Naive thymus-derived CD4-positive, alpha-beta T cell (primary cell): Measurements from ENCODE around the gene HYCC1. TPM values are rescaled to one million over a fixed set of nuclear protein-coding genes. Genes with fewer than 3 reads are reported as not detected.

Experiments used
- ATAC-seq: fragments of 150-1000 bp; cut with Tn5 transposase; 2 replicates; pipeline ENCODE4 v1.10.0; 2021; ENCODE audit warnings: mild to moderate bottlenecking, moderate library complexity
- CTCF ChIA-PET: fragments of 350-600 bp; sonication (Branson Sonifier 250); formaldehyde crosslinking; loops from one replicate; lab custom pipeline; 2021; ENCODE audit warnings: antibody characterized with exemption; lab: Charles Lee
- POLR2A ChIA-PET: fragments of 350-600 bp; sonication (Branson Sonifier 250); formaldehyde crosslinking; loops from one replicate; lab custom pipeline; 2021; ENCODE audit warnings: antibody characterized with exemption, inconsistent platforms; lab: Charles Lee
- DNase-seq, 9 donors: peaks; one replicate each; pipeline versions ENCODE4 v3.0.0 to v3.0.0-alpha.2; 2020 to 2022; ENCODE audit warnings: mixed read lengths in 1 of 9
- H3K27ac ChIP-seq: one replicate; pipeline ENCODE4 v1.7.0; 2013; ENCODE audit warnings: mild to moderate bottlenecking, low read depth, low read length, moderate library complexity
- H3K27me3 ChIP-seq, 2 donors: one replicate each; pipeline ENCODE4 v1.7.0; 2013; ENCODE audit warnings: low read length in 2 of 2, mild to moderate bottlenecking in 2 of 2, moderate library complexity in 2 of 2; ENCODE audit not compliant: control insufficient read depth in 2 of 2, insufficient read depth in 2 of 2
- H3K36me3 ChIP-seq, 3 experiments: 1 replicate in 2 of 3; 2 replicates in 1 of 3; pipeline ENCODE4 v1.7.0; 2013; ENCODE audit warnings: low read length in 3 of 3, mild to moderate bottlenecking in 3 of 3, moderate library complexity in 1 of 3; ENCODE audit not compliant: insufficient read depth in 3 of 3, control insufficient read depth in 2 of 3
- H3K4me1 ChIP-seq, 2 donors: one replicate each; pipeline ENCODE4 v1.7.0; 2013; ENCODE audit warnings: low read length in 2 of 2, mild to moderate bottlenecking in 2 of 2, moderate library complexity in 1 of 2; ENCODE audit not compliant: control insufficient read depth in 2 of 2, insufficient read depth in 2 of 2
- H3K4me3 ChIP-seq: 2 replicates; pipeline ENCODE4 v1.7.0; 2013; ENCODE audit warnings: mild to moderate bottlenecking, low read length
- H3K9me3 ChIP-seq, 3 experiments: 1 replicate in 2 of 3; 2 replicates in 1 of 3; pipeline ENCODE4 v1.7.0; 2013; ENCODE audit warnings: low read length in 3 of 3; ENCODE audit not compliant: control insufficient read depth in 2 of 3
- H3K27ac Mint-ChIP-seq, 9 donors: one replicate each; pipeline ENCODE4 v1.8.0; 2020 to 2022; ENCODE audit warnings: mixed read lengths in 9 of 9, mild to moderate bottlenecking in 8 of 9, moderate library complexity in 5 of 9, inconsistent platforms in 2 of 9
- H3K27me3 Mint-ChIP-seq, 5 donors: one replicate each; pipeline ENCODE4 v1.8.0; 2021 to 2022; ENCODE audit warnings: mixed read lengths in 5 of 5, mild to moderate bottlenecking in 1 of 5
- H3K36me3 Mint-ChIP-seq, 5 donors: one replicate each; pipeline ENCODE4 v1.8.0; 2020 to 2022; ENCODE audit warnings: mixed read lengths in 5 of 5, mild to moderate bottlenecking in 3 of 5, inconsistent platforms in 1 of 5
- H3K4me1 Mint-ChIP-seq, 7 donors: one replicate each; pipeline ENCODE4 v1.8.0; 2020 to 2022; ENCODE audit warnings: mixed read lengths in 7 of 7, mild to moderate bottlenecking in 3 of 7, inconsistent platforms in 1 of 7
- H3K4me3 Mint-ChIP-seq, 10 donors: one replicate each; pipeline ENCODE4 v1.8.0; 2020 to 2022; ENCODE audit warnings: mild to moderate bottlenecking in 10 of 10, mixed read lengths in 10 of 10, moderate library complexity in 6 of 10, inconsistent platforms in 2 of 10
- H3K9me3 Mint-ChIP-seq, 11 donors: one replicate each; pipeline ENCODE4 v1.8.0; 2020 to 2022; ENCODE audit warnings: mixed read lengths in 11 of 11, mild to moderate bottlenecking in 4 of 11, inconsistent platforms in 1 of 11, moderate library complexity in 1 of 11
- intact Hi-C, 2 donors: fragments of 100-400 bp; cut with micrococcal nuclease; formaldehyde crosslinking; loops; one replicate each; pipeline ENCODE4 v1.15.1; 2023
- polyA plus RNA-seq, 2 donors: library from polyadenylated mRNA; unstranded; fragments of 300-500 nt; fragmentation: Illumina TruSeq; gene quantifications; one replicate each; pipeline ENCODE4 v1.2.3, GENCODE V29; 2021
- total RNA-seq, 6 experiments: library from RNA in 5 of 6; stranded (reverse) in 5 of 6; gene quantifications; 1 replicate in 5 of 6; 2 replicates in 1 of 6; pipeline ENCODE4 v1.2.3 and lab custom pipeline; 2021 to 2026

Gene HYCC1
- total and polyA plus RNA-seq, 7 experiments from 2014 or later = 9.0 to 67.0 (median 17.6) TPM

DNA sequence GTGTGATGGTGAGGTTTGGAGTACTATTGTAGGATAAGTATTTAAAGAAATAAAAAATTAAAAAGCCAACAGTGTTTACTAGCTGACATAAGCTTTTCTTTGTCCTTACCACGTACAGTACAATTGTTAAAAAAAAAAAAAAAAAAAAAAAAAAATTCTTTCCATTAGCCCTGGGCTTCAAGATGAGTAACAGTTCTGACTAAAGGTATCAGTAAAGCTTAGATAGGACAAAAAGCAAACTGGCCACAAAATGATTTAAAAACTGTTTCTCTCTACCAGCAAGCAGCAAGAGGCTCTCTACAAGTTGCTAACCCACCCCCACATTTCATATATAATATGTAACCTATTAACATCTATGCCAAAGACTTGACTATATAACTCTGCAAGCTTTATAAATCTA, 17.5 kb downstream of the HYCC1 start:
- no peaks in the 10 kb centered on the region for H3K9me3 ChIP-seq
- no peaks in the 10 kb centered on the region for H3K4me1 ChIP-seq
- H3K36me3 ChIP-seq = no peaks in the 10 kb centered on the region
- Mint-ChIP-seq H3K4me1 (peaks cover 3 to 52% (median 20%) of the 10 kb centered on the region in 7 donors), H3K27me3 (no peaks in the 10 kb centered on the region), H3K9me3 (no peaks in the 10 kb centered on the region), H3K27ac (no peak overlapping the region), H3K36me3 (peaks cover 0 to 18% (median 0%) of the 10 kb centered on the region in 5 donors), H3K4me3 (no peak overlapping the region)
- POLR2A ChIA-PET = no interaction called here
- intact Hi-C loops = loop anchor here in 1 of 2 donors (10.0 kb wide), 1 partner anchor 58 kb away; no protein-coding TSS in a partner anchor
- CTCF ChIA-PET = no interaction called here
- DNase-seq (no peak), ATAC-seq (no peak)
- H3K4me3 ChIP-seq = no peak overlapping the region
- H3K27me3 ChIP-seq = no peaks in the 10 kb centered on the region
- no peak overlapping the region for H3K27ac ChIP-seq

DNA sequence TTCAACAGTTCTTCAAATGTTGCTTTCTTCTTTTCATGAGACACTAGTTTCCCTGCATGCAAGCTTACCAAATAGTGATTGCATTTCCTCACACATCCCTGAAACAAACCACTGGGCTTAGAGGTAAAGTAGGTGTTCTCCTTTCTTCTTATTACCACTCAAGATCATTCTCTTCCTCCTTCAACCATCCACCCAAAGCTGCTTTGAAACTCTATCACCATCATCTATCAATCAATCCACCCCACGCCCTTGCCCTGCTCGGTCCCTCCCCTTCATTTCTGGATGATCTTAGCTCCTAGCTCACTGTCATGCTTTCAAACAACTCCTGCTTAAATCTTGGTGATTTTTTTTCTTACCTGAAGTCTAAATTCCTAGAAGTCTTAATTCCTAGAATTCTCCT, 18.9 kb downstream of the HYCC1 start:
- peak overlapping the region in 1 of 9 donors; percentile 8 for H3K27ac Mint-ChIP-seq
- CTCF ChIA-PET = no interaction called here

GRCh38 chr7:22992874-22993840, 20.8 kb downstream of the HYCC1 start:
- ChIA-PET CTCF (no interaction called here), POLR2A (no interaction called here)
- Mint-ChIP-seq H3K27me3 (no peaks in the 10 kb centered on the region), H3K27ac (peak overlapping the region in 1 of 9 donors; percentile 65), H3K4me3 (peak overlapping the region in 1 of 10 donors; percentile 35), H3K4me1 (peaks cover 0 to 43% (median 13%) of the 10 kb centered on the region in 7 donors), H3K36me3 (peaks cover 0 to 36% (median 11%) of the 10 kb centered on the region in 5 donors), H3K9me3 (no peaks in the 10 kb centered on the region)
- Histone ChIP-seq H3K27me3 (no peaks in the 10 kb centered on the region), H3K36me3 (no peaks in the 10 kb centered on the region), H3K4me1 (no peaks in the 10 kb centered on the region), H3K4me3 (no peak overlapping the region), H3K27ac (no peak overlapping the region), H3K9me3 (no peaks in the 10 kb centered on the region)
- intact Hi-C loops = loop anchor here in 1 of 2 donors (10.0 kb wide), 1 partner anchor 62 kb away; no protein-coding TSS in a partner anchor
- DNase-seq (no peak), ATAC-seq (no peak)

More for the DNA sequence above, 18.9 kb downstream of the HYCC1 start:
- H3K27me3 Mint-ChIP-seq = no peaks in the 10 kb centered on the region
- ATAC-seq (no peak), DNase-seq (no peak)
- H3K36me3 Mint-ChIP-seq = peaks cover 0 to 27% (median 4%) of the 10 kb centered on the region in 5 donors
- Histone ChIP-seq H3K27me3 (no peaks in the 10 kb centered on the region), H3K4me1 (no peaks in the 10 kb centered on the region), H3K9me3 (no peaks in the 10 kb centered on the region), H3K36me3 (no peaks in the 10 kb centered on the region), H3K4me3 (no peak overlapping the region), H3K27ac (no peak overlapping the region)
- POLR2A ChIA-PET = no interaction called here
- intact Hi-C loops = loop anchor here in 1 of 2 donors (10.0 kb wide), 1 partner anchor 60 kb away; no protein-coding TSS in a partner anchor
- H3K9me3 Mint-ChIP-seq = no peaks in the 10 kb centered on the region
- peaks cover 0 to 50% (median 15%) of the 10 kb centered on the region in 7 donors for H3K4me1 Mint-ChIP-seq
- peak overlapping the region in 1 of 10 donors; percentile 0 for H3K4me3 Mint-ChIP-seq

- no peaks in the 10 kb centered on the region for H3K9me3 Mint-ChIP-seq
- peaks cover 0 to 39% (median 14%) of the 10 kb centered on the region in 5 donors for H3K36me3 Mint-ChIP-seq
- intact Hi-C loops = loop anchor here in 1 of 2 donors (10.0 kb wide), 1 partner anchor 64 kb away; no protein-coding TSS in a partner anchor
- Histone ChIP-seq H3K4me3 (no peak overlapping the region), H3K27ac (no peak overlapping the region), H3K9me3 (no peaks in the 10 kb centered on the region), H3K4me1 (no peaks in the 10 kb centered on the region), H3K27me3 (no peaks in the 10 kb centered on the region), H3K36me3 (no peaks in the 10 kb centered on the region)
- H3K27me3 Mint-ChIP-seq = no peaks in the 10 kb centered on the region
- no peak overlapping the region for H3K4me3 Mint-ChIP-seq
- no peak for DNase-seq
- no peak overlapping the region for H3K27ac Mint-ChIP-seq
- CTCF ChIA-PET = no interaction called here
- POLR2A ChIA-PET = no interaction called here
- H3K4me1 Mint-ChIP-seq = peaks cover 0 to 37% (median 11%) of the 10 kb centered on the region in 7 donors
- ATAC-seq = no peak
Measured at GRCh38 chr7:22990588-22990949, 23.4 kb downstream of the HYCC1 start.

- ATAC-seq = no peak
- intact Hi-C loops = loop anchor here in 1 of 2 donors (10.0 kb wide), 1 partner anchor 65 kb away; no protein-coding TSS in a partner anchor
- POLR2A ChIA-PET = no interaction called here
Measured at GRCh38 chr7:22989643-22990587, 24.0 kb downstream of the HYCC1 start.

DNA sequence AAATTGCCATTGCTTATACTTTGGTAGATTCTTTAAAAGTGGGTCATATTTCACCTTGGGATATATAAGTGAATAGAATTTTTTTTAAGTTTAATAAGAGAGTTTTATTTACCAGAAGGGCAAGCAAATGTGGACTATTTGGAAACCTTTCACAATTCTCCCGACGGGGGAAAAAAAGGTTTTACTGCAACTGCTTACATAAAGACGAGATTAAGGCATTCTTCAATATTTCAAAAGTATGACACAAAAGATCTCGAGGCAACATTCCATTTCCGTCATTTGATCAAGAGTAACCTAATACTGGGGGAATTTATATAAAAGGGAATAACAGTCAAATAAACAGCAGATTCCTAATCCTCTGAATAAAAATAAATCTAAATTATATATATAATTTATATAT, 28.5 kb downstream of the HYCC1 start:
- Mint-ChIP-seq H3K9me3 (no peaks in the 10 kb centered on the region), H3K27me3 (no peaks in the 10 kb centered on the region), H3K4me1 (peaks cover 0 to 7% (median 0%) of the 10 kb centered on the region in 7 donors), H3K27ac (no peak overlapping the region), H3K4me3 (no peak overlapping the region), H3K36me3 (peaks cover 4 to 48% (median 24%) of the 10 kb centered on the region in 5 donors)
- ATAC-seq = no peak
- Histone ChIP-seq H3K9me3 (no peaks in the 10 kb centered on the region), H3K36me3 (no peaks in the 10 kb centered on the region), H3K27ac (no peak overlapping the region), H3K4me3 (no peak overlapping the region), H3K4me1 (no peaks in the 10 kb centered on the region), H3K27me3 (no peaks in the 10 kb centered on the region)
- no peak for DNase-seq
- ChIA-PET POLR2A (no interaction called here), CTCF (no interaction called here)
- intact Hi-C loops = no loop called here

More at GRCh38 chr7:22989643-22990587, 24.0 kb downstream of the HYCC1 start:
- Mint-ChIP-seq H3K4me1 (peaks cover 0 to 31% (median 6%) of the 10 kb centered on the region in 7 donors), H3K27ac (no peak overlapping the region), H3K4me3 (no peak overlapping the region), H3K27me3 (no peaks in the 10 kb centered on the region), H3K9me3 (no peaks in the 10 kb centered on the region), H3K36me3 (peaks cover 0 to 37% (median 14%) of the 10 kb centered on the region in 5 donors)
- Histone ChIP-seq H3K27me3 (no peaks in the 10 kb centered on the region), H3K27ac (no peak overlapping the region), H3K9me3 (no peaks in the 10 kb centered on the region), H3K4me1 (no peaks in the 10 kb centered on the region), H3K4me3 (no peak overlapping the region), H3K36me3 (no peaks in the 10 kb centered on the region)
- CTCF ChIA-PET = no interaction called here
- DNase-seq = no peak
